Activated T-helper 1 cell treated with anti-CD3 and anti-CD28 coated beads, Interleukin-2, amount 50 U/mL, for 16 hours (primary cell): ENCODE results near the gene KCNQ2.

Experiments
- DNase-seq, 2 donors: peaks; one replicate each; pipeline ENCODE4 v3.0.0-alpha.2; 2020; ENCODE audit warnings: low read depth in 1 of 2, low spot score in 1 of 2

The KCNQ2 gene

DNA sequence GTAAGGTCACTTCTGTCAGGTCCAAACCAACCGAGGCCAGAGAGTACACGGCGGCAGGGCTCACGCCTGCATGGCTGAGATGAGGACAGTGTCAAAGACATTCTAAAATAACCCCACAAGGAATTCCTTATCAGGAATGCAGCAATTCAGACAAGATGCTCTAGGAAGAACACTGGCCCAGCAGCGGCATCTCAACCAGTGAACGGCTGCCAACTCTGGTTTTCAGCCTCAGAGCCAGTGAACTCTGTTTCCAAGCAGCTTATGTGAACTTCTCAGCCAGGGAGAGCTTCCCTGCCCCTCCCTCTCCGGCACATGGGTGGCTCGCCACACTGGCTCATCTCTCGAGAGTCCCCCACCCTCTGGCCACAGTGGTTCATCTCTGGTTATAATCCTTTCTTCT lies 36.9 kb downstream of the KCNQ2 start:
- no peak for DNase-seq

DNA sequence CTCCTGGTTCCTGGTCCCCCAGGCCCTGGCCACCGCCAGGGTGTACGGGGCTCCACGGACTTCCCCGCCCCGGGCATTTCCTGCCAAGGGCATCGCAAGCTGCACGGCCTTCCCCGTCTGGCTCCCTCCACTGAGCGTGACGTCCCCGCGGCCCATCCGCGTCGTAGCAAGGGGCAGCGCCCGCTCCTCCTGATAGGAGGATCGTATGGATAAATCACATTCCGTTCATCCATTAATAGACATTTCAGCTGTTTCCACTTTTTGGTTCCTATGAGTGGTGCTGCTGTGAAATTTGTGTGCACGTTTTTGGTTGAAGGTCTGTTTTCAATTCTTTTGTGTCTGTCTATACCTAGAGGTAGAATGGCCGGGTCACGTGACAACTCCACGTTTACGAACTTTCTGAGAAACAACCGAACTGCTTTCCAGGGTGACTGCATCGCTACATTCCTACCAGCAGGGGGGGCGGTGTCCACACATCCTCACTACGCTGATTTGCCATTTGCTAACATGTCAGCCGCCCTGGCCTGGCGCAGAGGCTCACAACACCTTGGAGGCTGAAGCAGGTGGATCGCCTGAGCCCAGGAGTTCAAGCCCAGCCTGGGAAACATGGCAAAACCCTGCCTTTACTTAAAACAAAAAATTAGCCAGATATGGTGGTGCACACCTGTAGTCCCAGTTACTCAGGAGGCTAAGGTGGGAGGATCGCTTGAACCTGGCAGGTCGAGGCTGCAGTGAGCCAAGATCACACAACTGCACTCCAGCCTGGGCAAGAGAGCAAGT lies 37.7 kb downstream of the KCNQ2 start:
- peak; percentile 54 to 58 for DNase-seq

DNA sequence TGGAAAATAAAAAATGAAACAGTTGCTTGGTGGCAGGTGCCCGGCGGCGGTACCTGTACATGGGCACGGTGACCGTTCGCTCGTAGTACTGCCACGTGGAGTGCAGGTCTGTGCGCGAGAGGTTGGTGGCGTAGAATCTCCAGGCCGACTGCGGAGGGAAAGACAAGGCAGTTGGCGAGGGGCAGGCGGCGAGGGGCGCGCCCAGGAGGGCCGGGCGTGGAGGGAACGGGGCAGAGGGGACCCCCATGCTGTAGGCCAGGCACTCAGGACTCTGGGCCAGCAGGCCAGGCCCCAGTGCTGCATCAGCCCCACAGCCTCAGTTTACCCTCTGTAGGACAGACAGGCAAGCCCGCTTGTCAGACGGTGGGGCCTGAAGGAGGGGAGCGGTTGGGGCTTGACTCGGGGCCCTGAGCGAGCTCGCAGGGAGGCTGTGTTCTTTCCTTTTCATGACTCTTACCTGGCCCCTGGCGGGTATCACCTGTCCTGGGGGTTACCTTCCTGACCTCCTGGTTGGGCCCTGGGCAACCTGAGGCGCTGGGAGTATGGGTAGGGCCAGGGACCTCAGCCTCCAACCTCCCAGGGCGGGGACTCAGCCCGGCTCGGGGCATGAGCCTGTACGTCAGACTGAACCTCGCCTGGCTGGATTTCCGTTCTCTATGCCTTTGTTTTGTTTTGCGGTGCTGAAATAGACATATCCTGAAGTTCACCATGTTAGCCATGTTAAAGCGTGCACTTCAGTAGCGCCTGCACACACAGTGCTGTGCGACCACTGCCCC lies 38.5 kb downstream of the KCNQ2 start:
- DNase-seq = no peak

DNA sequence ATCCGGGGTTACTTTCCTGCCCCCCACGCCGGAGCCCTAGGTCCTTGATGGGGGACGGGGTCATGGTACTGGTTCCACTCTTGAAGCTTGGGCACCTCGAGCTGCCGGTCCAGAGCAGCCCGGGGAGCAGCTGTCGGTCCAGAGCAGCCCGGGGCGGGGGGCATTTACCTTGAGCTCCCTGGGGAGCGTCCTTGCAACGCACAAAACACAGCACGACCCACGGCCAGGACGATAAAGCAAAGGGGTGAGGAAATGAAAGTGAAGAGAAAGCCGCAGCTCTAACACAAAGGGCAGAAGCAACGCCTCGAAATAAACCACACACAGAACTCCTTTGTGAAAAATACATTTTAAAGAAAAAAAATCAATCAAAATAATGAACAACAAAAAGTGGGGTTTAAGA lies 39.1 kb downstream of the KCNQ2 start:
- DNase-seq = no peak

DNA sequence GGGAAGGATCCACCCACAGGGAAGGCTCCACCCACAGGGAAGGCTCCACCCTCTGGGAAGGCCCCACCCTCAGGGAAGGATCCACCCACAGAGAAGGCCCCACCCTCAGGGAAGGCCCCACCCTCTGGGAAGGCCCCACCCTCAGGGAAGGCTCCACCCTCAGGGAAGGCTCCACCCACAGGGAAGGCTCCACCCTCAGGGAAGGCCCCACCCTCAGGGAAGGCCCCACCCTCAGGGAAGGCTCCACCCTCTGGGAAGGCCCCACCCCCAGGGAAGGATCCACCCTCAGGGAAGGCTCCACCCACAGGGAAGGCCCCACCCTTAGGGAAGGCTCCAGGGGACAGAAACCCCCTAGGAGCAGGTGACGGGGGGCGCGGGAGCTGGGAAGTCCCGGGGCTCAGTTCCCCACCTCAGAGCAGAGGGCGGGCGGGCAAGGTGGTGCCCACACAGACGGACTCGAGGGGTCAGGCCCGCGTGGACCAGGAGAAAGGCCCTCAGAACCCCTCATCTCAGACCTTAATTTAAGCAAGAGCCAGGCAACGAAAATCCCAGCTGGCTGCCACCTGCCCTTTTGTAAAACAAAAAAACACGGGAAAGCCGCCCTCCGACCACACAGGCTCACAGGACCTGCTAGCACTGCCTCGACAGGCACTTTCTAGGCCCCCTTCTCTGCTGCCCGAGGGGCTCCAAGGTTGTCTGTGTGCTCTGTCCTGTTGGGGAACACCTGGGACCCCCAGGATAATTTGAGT lies 39.7 kb downstream of the KCNQ2 start:
- no peak for DNase-seq

DNA sequence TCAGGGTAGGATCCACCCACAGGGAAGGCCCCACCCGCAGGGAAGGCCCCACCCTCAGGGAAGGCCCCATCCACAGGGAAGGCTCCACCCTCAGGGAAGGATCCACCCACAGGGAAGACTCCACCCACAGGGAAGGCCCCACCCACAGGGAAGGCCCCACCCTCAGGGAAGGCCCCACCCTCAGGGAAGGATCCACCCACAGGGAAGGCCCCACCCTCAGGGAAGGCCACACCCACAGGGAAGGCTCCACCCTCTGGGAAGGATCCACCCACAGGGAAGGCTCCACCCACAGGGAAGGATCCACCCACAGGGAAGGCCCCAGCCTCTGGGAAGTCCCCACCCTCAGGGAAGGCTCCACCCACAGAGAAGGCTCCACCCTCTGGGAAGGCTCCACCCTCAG lies 40.5 kb downstream of the KCNQ2 start:
- no peak for DNase-seq

DNA sequence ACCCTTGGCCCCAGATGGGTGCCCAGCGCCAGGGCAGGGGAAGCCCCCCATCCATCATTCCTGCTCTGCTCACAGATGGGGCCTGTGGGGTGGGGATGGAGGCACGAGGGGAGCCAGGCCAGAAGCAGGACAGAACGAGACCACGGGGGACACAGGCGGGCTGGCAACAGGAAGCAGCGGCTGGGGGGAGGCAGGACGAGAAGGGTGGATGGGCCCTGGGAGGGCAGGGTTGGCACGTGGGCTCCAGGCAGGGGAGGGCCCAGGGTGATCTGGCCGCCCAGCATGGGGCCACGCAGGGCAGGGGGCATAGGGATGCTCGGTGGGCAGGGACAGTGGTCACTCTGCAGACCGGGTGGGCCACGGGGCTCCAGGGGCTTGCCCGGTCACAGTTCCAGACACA lies 41.6 kb downstream of the KCNQ2 start:
- no peak for DNase-seq

DNA sequence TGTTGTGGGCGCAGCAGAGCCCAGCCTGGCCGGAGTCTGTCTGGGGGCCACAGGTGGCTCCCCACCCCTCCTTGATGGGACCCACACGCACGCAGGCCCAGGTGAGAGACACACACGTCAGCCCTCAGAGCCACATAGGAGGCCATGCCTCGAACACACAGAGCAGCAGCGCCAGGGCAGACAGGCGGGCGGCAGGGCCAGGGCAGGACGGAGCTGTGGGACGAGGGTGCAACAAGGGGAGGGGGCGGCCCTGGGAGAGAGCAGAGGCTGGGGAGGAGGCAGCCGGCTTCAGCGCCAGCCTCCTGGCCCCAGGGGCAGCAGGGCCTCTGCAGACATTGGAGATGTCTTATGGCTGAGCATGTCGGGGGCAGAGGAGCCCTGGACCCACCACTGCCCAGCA lies 42.5 kb downstream of the KCNQ2 start:
- no peak for DNase-seq

DNA sequence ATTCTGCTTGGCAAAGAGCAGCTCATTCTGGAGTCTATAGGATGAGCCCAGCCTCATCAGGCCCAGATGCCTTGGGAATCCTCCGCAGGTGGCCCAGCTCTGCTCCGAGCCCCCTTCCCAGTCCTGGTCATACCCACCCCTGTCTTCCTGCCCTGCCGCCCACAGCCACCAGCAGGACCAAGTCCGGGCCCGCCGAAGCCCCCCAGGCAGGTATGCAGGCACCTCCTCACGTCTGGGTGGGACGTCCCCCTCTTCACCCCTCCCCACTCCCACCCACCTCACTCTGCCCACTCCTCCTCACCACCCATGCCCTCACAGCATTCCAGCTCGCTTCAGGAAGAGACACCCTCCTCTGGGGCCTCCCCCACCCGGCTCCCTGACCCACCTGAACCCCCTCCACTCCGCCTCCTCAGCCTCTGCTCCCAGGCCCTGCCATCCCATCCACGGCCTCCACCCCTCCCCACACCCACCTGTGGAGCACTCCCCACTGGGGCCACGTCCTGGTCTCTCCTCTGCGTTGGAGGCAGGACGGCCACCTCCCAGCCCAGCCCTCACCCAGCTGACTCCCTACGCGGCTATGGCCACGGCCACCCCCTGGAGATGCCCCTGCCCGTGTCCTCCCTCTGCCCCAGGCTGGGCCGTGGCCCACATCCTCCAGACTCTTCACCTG lies 43.4 kb downstream of the KCNQ2 start:
- no peak for DNase-seq

DNA sequence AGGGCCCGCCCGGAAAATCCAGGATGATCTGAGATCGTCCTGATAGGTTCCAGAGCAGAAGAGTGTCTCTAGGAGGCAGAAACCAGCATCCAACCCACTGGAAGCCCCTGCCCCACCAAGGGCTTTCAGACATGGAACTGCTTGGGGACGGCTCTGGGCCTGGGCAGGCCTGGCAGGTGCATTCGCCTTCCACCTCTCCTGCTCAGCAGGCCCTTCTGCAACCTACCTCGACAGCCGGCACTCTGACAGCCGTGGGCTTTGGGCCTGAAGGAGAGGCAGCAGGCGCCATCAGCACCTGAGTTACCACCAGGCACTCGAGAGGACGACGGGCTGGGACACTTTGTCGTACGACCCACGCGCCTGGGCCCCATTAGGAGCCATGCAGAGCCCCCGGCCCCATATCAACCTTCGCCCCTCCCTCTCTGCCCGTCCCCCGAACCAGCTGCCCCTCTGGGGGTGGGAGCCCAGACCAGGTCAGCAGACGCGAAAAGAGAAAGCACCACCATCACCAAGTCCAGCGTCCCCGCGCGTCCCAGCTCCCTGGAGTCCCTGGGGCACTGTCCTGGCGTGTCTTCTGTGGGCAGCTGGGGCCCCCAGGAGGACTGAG lies 44.6 kb downstream of the KCNQ2 start:
- no peak for DNase-seq

DNA sequence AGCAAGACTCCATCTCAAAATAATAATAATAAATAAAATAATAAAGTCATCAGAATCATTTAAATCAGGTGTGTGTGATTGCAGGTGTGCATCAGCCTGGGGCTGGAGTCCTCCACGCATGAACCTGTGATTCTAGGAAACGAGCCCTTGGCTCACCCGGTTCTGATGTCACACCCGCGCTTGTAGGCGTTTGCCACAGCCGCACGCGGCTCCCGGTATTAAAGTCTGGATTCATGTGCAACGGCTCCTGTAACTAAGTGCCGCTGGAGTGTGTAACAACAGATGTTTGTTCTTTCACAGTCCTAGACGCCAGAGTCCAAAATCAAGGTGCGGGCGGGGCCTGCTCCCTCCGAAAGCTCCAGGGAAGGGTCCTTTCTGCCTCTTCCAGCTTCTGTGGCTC lies 45.2 kb downstream of the KCNQ2 start:
- no peak for DNase-seq

DNA sequence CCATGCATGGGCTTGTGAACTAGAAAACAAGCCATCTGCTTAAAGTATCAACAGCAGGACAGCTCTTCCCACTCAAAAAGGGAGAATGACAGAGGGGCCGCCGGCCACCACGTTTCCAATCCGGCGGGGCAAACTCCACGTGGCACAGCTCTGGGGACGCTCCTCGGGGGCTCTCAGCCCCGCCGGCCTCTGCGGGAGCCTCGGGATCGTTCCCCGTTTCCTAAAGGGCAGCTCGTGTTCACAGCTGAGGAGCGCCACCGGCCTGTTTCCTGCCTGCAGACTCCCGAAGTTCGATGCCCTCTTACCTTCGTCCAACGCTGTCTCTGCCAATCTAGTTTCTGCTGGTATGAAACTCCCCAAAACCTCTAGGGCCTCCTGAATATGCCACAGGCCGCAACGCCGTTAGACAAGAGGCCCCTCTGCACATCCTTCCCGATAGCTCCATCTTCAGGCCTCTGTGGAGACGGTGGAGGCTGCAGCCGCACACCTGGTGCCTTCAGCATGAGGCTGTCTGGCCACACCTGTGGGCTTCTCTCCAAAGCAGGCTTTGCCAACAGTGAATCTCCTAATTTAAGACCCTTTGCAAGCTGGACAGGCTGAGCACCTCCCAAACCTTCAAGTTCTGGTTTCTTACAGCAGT lies 46.5 kb downstream of the KCNQ2 start:
- DNase-seq = no peak

DNA sequence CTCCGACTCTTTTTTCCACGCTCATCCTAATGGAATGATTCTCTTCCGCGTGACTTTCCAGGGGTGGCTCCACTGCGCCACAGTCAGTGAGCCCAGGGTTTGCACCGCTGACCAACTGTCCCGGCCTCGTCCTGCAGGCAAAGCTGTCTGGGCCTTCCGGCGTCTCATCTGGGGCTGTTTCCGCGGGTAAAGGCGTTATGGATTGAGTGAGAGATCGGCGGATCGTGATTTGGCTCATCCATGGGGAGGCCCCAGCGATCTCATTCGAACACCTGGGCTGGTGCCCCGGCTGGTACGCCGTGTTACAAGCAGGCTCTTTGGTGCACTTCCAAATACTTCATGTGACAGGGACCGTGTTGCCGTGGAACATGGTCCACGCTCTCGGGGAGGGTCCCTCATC lies 47.8 kb downstream of the KCNQ2 start:
- no peak for DNase-seq

DNA sequence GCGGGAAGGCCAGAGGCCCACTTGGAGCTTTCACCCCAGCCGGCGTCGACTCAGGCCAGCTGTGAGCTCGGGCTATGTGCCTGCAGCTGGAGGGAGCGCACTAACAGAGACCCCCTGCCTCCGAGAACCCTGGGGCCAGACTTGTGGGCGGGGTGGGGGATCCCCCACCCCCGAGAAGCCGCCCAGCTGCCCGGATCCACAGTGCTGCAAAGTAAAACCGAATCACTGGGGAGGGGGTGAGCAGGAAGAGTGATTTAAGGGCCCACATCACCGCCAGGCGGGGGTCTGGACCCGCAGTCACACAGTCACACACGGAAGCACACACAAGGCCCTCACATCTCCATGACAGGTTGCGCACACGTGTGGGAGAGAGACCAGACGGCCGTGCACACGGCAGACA lies 48.7 kb downstream of the KCNQ2 start:
- no peak for DNase-seq

DNA sequence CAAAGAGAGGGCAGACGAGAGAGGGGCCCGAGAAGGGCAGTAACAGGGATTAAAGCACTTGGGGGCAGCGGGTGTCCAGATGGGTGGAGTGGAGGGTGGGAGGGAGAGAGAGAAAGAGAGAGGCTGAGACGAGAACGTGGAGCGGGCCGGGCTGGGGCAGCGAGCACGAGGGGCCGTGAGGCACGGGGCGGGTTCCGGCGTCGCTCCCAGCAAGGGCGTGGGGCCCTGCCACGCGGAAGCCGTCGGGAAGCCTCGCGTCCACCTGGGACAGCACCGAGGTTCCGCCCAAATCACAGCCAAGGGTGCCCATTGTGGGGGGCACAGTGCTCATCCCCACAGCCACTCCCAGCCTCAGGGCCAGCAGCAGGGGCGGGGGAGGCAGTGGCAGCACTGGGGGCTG lies 49.8 kb downstream of the KCNQ2 start:
- DNase-seq = no peak

DNA sequence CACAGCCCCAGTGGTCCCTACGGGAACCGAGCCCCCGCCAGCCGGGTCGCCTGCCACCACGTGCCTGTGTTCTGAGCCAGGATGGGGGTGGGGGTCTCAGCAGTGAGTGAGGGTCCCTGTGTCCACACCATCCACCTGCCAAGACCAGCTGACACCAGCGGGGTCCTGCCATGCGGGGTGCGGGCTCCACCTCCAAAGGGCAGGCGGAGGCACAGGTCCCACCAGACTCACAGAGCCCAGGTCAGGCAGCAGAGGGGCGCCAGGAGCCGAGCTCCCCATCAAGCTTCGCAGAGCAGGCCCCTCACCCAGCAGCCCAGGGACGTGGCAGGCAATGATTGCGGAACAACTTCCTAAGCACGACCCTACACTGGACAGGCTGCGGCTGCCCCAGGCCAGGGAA lies 50.5 kb downstream of the KCNQ2 start:
- no peak for DNase-seq

DNA sequence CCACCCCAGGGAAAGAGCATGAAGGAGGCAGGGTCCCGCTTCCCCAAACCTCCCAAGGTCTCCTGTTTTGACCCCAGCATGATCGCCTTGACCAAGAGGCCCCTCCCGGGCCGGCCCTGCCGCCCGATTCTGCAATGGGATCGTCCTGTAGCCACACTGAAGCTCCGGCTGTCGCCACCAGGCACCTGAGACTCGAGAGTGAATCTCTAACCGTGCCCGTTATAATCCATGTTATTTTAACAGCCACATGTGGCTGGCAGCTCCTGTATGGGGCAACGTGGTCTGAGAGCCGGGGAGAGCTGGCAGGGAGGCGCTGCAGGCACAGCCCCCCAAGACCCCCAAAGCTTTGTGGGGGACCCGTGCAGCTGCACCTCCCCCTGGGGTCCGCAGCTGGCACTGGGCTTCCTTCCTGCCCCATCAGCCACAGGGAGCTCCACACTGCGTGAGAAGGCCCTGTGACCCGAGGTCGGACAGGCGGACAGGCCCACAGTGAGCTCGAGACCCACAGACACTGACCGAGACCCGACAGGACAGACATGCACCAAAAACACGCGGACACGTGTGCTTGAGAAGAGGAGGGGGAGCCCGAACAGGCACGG lies 51.3 kb downstream of the KCNQ2 start:
- DNase-seq = no peak

DNA sequence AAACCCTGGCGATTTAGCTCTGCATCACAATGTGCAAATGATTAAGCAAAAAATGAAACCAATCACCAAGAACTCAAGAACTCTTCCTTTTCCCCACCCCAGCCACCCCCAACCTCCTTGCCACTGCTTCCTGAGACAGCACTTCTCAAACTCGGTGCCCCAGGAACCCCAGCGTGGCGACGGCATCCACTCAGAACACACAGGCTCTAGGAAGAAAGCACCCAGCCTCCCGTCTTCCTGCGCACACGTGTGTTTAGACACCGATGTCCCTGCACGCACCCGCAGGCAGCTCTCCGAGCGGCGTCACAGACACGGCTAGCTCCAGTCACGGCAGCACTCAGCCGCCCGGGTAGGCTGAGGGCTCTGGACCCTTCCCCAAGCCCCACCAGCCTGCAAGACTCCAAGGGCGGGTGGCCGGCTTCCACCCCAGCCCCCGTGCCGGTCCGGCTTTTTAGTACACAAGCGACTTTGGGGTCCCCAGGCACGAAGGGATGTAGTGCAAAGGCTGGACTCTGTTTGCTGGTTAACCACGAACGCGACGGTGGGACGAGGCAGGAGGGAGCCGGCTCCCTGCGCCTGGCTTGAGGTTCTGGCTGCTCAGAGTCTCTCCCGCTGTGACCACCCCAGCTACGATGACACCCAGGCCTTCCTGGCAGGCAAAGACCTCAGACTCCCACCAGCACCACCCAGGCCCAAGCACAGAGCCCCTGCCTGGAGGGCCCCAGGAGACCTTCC lies 51.9 kb downstream of the KCNQ2 start:
- DNase-seq = no peak

DNA sequence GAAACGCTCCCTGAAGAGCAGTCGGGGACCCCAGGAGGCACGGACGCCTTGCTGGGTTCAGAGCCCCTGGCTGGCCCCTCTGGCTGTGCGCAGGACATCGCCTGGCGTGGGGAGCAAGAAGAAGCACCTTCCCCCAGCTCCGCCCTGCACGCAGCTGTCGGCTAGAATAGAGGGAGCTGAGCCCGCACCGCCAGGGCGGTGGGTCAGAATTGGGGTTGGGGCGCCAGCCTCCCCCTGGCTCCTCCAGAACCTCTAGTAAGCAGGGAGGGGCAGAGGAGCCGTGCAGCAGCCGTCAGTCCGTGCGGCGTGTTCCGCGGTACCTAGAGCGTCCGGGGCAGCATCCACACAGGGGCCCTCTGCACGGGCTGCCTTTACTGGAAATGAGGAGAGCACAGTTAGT lies 53.2 kb downstream of the KCNQ2 start:
- DNase-seq = no peak

DNA sequence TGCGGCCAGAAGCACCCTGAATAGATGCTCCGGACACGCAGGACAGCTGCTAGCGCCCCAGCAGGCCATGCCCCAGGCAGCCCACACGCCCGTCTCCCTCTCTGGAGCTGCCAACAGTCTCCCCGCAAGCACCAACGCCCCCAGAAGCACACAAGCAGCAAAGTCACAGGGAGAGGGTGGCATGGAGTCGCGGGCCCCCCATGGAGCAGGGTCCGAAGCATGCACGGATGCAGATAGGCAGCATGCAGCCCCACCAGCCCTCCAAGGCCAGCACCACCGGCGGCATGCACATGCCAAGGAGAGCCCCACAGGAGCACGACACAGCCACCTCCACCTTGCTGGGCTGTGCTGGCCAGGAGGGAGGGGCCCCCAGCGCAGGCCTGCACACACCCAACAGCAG lies 53.8 kb downstream of the KCNQ2 start:
- DNase-seq = no peak
